ENCODE data around the gene SLX4IP.

SLX4IP gene

GRCh38 chr20:10654630-10655029 is 219.5 kb downstream of the SLX4IP start:
- TF ChIP-seq CTCF (IDR thresholded peaks at IDR 0.05; ENCODE audit: low read depth, low read length): no peak
- Histone ChIP-seq H3K9me3 (ENCODE audit: severe bottlenecking) (no peaks in the 10 kb centered on the region), H3K36me3 (no peaks in the 10 kb centered on the region), H3K27me3 (ENCODE audit: insufficient read depth, low read depth, severe bottlenecking) (no peaks in the 10 kb centered on the region), H3K4me3 (ENCODE audit: low read depth, low read length) (no peak overlapping the region), H3K27ac (no peak overlapping the region)
- DNase-seq: no peak

GRCh38 chr20:10655720-10656669 is 220.9 kb downstream of the SLX4IP start:
- Histone ChIP-seq H3K27ac (no peak overlapping the region), H3K36me3 (no peaks in the 10 kb centered on the region), H3K27me3 (ENCODE audit: insufficient read depth, low read depth, severe bottlenecking) (no peaks in the 10 kb centered on the region), H3K4me3 (ENCODE audit: low read depth, low read length) (no peak overlapping the region), H3K9me3 (ENCODE audit: severe bottlenecking) (no peaks in the 10 kb centered on the region)
- no peak for DNase-seq
- TF ChIP-seq CTCF (IDR thresholded peaks at IDR 0.05; ENCODE audit: low read depth, low read length): no peak

- H3K27me3 ChIP-seq (ENCODE audit: insufficient read depth, low read depth, severe bottlenecking): no peaks in the 10 kb centered on the region
- H3K27ac ChIP-seq: no peak overlapping the region
- no peak for TF ChIP-seq CTCF (IDR thresholded peaks at IDR 0.05; ENCODE audit: low read depth, low read length)
- no peaks in the 10 kb centered on the region for H3K36me3 ChIP-seq
- no peak for DNase-seq
- no peaks in the 10 kb centered on the region for H3K9me3 ChIP-seq (ENCODE audit: severe bottlenecking)
- H3K4me3 ChIP-seq (ENCODE audit: low read depth, low read length): no peak overlapping the region
These were observed 222.3 kb downstream of the SLX4IP start for GRCh38 chr20:10657453-10657852.

- no peak for TF ChIP-seq CTCF (IDR thresholded peaks at IDR 0.05; ENCODE audit: low read depth, low read length)
- Histone ChIP-seq H3K4me3 (ENCODE audit: low read depth, low read length) (no peak overlapping the region), H3K9me3 (ENCODE audit: severe bottlenecking) (no peaks in the 10 kb centered on the region), H3K27me3 (ENCODE audit: insufficient read depth, low read depth, severe bottlenecking) (no peaks in the 10 kb centered on the region), H3K36me3 (no peaks in the 10 kb centered on the region), H3K27ac (no peak overlapping the region)
- DNase-seq: no peak
These were observed 223.1 kb downstream of the SLX4IP start for GRCh38 chr20:10658051-10658823.

GRCh38 chr20:10658876-10659632 is 223.9 kb downstream of the SLX4IP start:
- Histone ChIP-seq H3K27me3 (ENCODE audit: insufficient read depth, low read depth, severe bottlenecking) (no peaks in the 10 kb centered on the region), H3K9me3 (ENCODE audit: severe bottlenecking) (no peaks in the 10 kb centered on the region), H3K27ac (no peak overlapping the region), H3K4me3 (ENCODE audit: low read depth, low read length) (no peak overlapping the region), H3K36me3 (no peaks in the 10 kb centered on the region)
- DNase-seq: no peak
- TF ChIP-seq CTCF (IDR thresholded peaks at IDR 0.05; ENCODE audit: low read depth, low read length): no peak

Measured in WERI-Rb-1 (cell line).